Activated B cell treated with CpG ODN at 0.5 μM for 24 hours (primary cell): ENCODE data around the gene MAN1A1. TPM values are rescaled to one million over a fixed set of nuclear protein-coding genes. Genes with fewer than 3 reads are reported as not detected.

Experiments used
- ATAC-seq: fragments of 200-7000 bp; cut with Tn5 transposase; one replicate; pipeline ENCODE4 v1.10.0; 2021; ENCODE audit warnings: low read depth, mild to moderate bottlenecking, moderate library complexity
- CTCF ChIA-PET: fragments of 350-600 bp; sonication (Branson Sonifier 250); formaldehyde crosslinking; loops from one replicate; lab custom pipeline; 2021; ENCODE audit warnings: antibody characterized with exemption; lab: Charles Lee
- POLR2A ChIA-PET: fragments of 350-600 bp; sonication (Branson Sonifier 250); formaldehyde crosslinking; loops from one replicate; lab custom pipeline; 2021; ENCODE audit warnings: antibody characterized with exemption; lab: Charles Lee
- DNase-seq: peaks from one replicate; pipeline ENCODE4 v3.0.0; 2022
- H3K27ac Mint-ChIP-seq: one replicate; pipeline ENCODE4 v1.8.0; 2020; ENCODE audit warnings: mixed read lengths
- H3K27me3 Mint-ChIP-seq: one replicate; pipeline ENCODE4 v1.8.0; 2021; ENCODE audit warnings: mixed read lengths
- H3K36me3 Mint-ChIP-seq: one replicate; pipeline ENCODE4 v1.8.0; 2021; ENCODE audit warnings: low read depth, mixed read lengths
- H3K4me1 Mint-ChIP-seq: one replicate; pipeline ENCODE4 v1.8.0; 2021; ENCODE audit warnings: mixed read lengths
- H3K4me3 Mint-ChIP-seq: one replicate; pipeline ENCODE4 v1.8.0; 2020; ENCODE audit warnings: mild to moderate bottlenecking, mixed read lengths
- H3K9me3 Mint-ChIP-seq: one replicate; pipeline ENCODE4 v1.8.0; 2020; ENCODE audit warnings: mixed read lengths
- intact Hi-C: fragments of 100-400 bp; cut with micrococcal nuclease; formaldehyde crosslinking; loops from one replicate; pipeline ENCODE4 v1.15.1; 2024
- total RNA-seq: library from RNA; stranded (reverse); gene quantifications from 2 replicates; pipeline ENCODE4 v1.2.3, GENCODE V29; 2022
- TF ChIP-seq, protein P1 (sequence below): fragments of 200-600 bp; IDR thresholded peaks from one replicate; pipeline ENCODE4 v1.8.0; 2022; ENCODE audit warnings: antibody characterized with exemption, mild to moderate bottlenecking

MAN1A1 gene
- total RNA-seq, 1 donor from 2014 or later, result 18.1 TPM

GRCh38 chr6:119247504-119247903, 102.1 kb downstream of the MAN1A1 start:
- Mint-ChIP-seq H3K4me1 (no peaks in the 10 kb centered on the region), H3K27ac (no peak overlapping the region), H3K36me3 (peaks cover 21% of the 10 kb centered on the region), H3K9me3 (no peaks in the 10 kb centered on the region), H3K27me3 (no peaks in the 10 kb centered on the region), H3K4me3 (no peak overlapping the region)
- POLR2A ChIA-PET, result no interaction called here
- DNase-seq, result no peak
- no peak for ATAC-seq
- TF ChIP-seq, protein P1, sequence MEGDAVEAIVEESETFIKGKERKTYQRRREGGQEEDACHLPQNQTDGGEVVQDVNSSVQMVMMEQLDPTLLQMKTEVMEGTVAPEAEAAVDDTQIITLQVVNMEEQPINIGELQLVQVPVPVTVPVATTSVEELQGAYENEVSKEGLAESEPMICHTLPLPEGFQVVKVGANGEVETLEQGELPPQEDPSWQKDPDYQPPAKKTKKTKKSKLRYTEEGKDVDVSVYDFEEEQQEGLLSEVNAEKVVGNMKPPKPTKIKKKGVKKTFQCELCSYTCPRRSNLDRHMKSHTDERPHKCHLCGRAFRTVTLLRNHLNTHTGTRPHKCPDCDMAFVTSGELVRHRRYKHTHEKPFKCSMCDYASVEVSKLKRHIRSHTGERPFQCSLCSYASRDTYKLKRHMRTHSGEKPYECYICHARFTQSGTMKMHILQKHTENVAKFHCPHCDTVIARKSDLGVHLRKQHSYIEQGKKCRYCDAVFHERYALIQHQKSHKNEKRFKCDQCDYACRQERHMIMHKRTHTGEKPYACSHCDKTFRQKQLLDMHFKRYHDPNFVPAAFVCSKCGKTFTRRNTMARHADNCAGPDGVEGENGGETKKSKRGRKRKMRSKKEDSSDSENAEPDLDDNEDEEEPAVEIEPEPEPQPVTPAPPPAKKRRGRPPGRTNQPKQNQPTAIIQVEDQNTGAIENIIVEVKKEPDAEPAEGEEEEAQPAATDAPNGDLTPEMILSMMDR, result no peak
- intact Hi-C loops, result no loop called here
- CTCF ChIA-PET, result no interaction called here

DNA sequence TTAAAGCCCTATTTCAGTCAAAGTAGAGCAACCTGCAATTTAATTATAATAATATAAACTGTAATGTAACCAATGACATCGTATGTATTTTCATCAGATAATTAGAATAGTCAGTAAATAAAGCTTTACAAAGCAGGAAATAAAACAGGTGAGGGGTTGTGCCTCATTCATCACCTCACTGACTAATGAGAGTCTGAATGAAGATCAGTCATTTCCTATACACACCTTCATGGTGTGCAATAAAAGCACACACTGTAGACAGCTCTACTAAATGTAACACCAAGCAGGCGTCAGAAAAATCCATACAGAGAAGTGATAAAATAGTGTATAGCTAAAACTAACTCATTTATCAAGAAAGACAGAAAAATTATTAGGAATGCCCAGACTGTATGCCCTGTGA, 105.9 kb downstream of the MAN1A1 start:
- no peaks in the 10 kb centered on the region for H3K27me3 Mint-ChIP-seq
- ChIA-PET POLR2A (no interaction called here), CTCF (no interaction called here)
- H3K27ac Mint-ChIP-seq, result no peak overlapping the region
- DNase-seq (no peak), ATAC-seq (no peak)
- TF ChIP-seq, protein P1, result no peak
- no peaks in the 10 kb centered on the region for H3K9me3 Mint-ChIP-seq
- intact Hi-C loops, result no loop called here
- no peak overlapping the region for H3K4me3 Mint-ChIP-seq
- peaks cover 21% of the 10 kb centered on the region for H3K36me3 Mint-ChIP-seq
- no peaks in the 10 kb centered on the region for H3K4me1 Mint-ChIP-seq

GRCh38 chr6:119243037-119243436, 106.5 kb downstream of the MAN1A1 start:
- H3K4me1 Mint-ChIP-seq, result no peaks in the 10 kb centered on the region
- TF ChIP-seq, protein P1, result no peak
- no peaks in the 10 kb centered on the region for H3K27me3 Mint-ChIP-seq
- H3K4me3 Mint-ChIP-seq, result no peak overlapping the region
- no peak overlapping the region for H3K27ac Mint-ChIP-seq
- peaks cover 21% of the 10 kb centered on the region for H3K36me3 Mint-ChIP-seq
- ChIA-PET POLR2A (no interaction called here), CTCF (no interaction called here)
- no peaks in the 10 kb centered on the region for H3K9me3 Mint-ChIP-seq
- DNase-seq, result no peak
- intact Hi-C loops, result no loop called here
- no peak for ATAC-seq

- Mint-ChIP-seq H3K27me3 (no peaks in the 10 kb centered on the region), H3K9me3 (peaks cover 2% of the 10 kb centered on the region), H3K27ac (no peak overlapping the region), H3K4me3 (no peak overlapping the region), H3K36me3 (peaks cover 18% of the 10 kb centered on the region), H3K4me1 (no peaks in the 10 kb centered on the region)
- ChIA-PET CTCF (no interaction called here), POLR2A (no interaction called here)
- DNase-seq, result no peak
- TF ChIP-seq, protein P1, result no peak
- intact Hi-C loops, result no loop called here
- no peak for ATAC-seq
Observed at GRCh38 chr6:119241540-119242309, 107.8 kb downstream of the MAN1A1 start.

GRCh38 chr6:119241111-119241465, 108.5 kb downstream of the MAN1A1 start:
- TF ChIP-seq, protein P1, result no peak
- Mint-ChIP-seq H3K9me3 (peaks cover 2% of the 10 kb centered on the region), H3K27me3 (no peaks in the 10 kb centered on the region), H3K4me1 (no peaks in the 10 kb centered on the region), H3K36me3 (peaks cover 17% of the 10 kb centered on the region), H3K4me3 (no peak overlapping the region), H3K27ac (no peak overlapping the region)
- CTCF ChIA-PET, result no interaction called here
- no peak for DNase-seq
- intact Hi-C loops, result no loop called here
- POLR2A ChIA-PET, result no interaction called here
- ATAC-seq, result no peak
